NT2/D1 (cell line): Measurements from ENCODE around the gene SPAG7.

ENCODE experiments used
- YY1 ChIP-seq: IDR thresholded peaks from 2 replicates; pipeline ENCODE4 v1.6.1; 2011; ENCODE audit not compliant: insufficient read length, insufficient read depth
- ZNF274 ChIP-seq: IDR thresholded peaks from 2 replicates; pipeline ENCODE4 v1.6.1; 2011; ENCODE audit warnings: mild to moderate bottlenecking, low read depth, low read length

GRCh38 chr17:4987767-4988567 lies 20.4 kb upstream of the SPAG7 start:
- TF ChIP-seq ZNF274: no peak
- no peak for TF ChIP-seq YY1
